H1 (cell line): Measurements from ENCODE around the gene DPF3. TPM values are rescaled to one million over a fixed set of nuclear protein-coding genes. Genes with fewer than 3 reads are reported as not detected.

Source experiments
- CTCF ChIA-PET: fragments of 300-600 bp; sonication (Branson Sonifier 250); formaldehyde crosslinking; loops from one replicate; lab custom pipeline; 2021; ENCODE audit not compliant: partially characterized antibody; lab: Charles Lee
- POLR2A ChIA-PET: fragments of 300-600 bp; sonication (Branson Sonifier 250); formaldehyde crosslinking; loops from one replicate; lab custom pipeline; 2021; ENCODE audit warnings: inconsistent platforms; ENCODE audit not compliant: partially characterized antibody; lab: Charles Lee
- DNase-seq, 2 experiments: peaks; one replicate each; pipeline versions ENCODE4 v3.0.0 to v3.0.0-alpha.2; 2010 to 2022; ENCODE audit warnings: low spot score in 2 of 2, low read depth in 1 of 2, mixed read lengths in 1 of 2
- FAIRE-seq: peaks from 2 replicates; lab custom pipeline; 2011; peaks lifted over from hg19 to GRCh38; lab: Jason Lieb, UNC
- H2AFZ ChIP-seq: 2 replicates; pipeline ENCODE4 v1.8.1; 2012; ENCODE audit warnings: low read length, inconsistent platforms
- H2AK5ac ChIP-seq: 2 replicates; pipeline ENCODE4 v1.6.1; 2013; ENCODE audit warnings: low read depth, low read length
- H2BK120ac ChIP-seq: replicated peaks from 2 replicates; pipeline ENCODE3; 2013; ENCODE audit warnings: low read depth, low read length, inconsistent platforms
- H2BK12ac ChIP-seq: 2 replicates; pipeline ENCODE4 v1.6.1; 2013; ENCODE audit warnings: low read depth, low read length
- H2BK15ac ChIP-seq: 2 replicates; pipeline ENCODE4 v1.6.1; 2013; ENCODE audit warnings: low read length
- H2BK20ac ChIP-seq: 2 replicates; pipeline ENCODE4 v1.6.1; 2013; ENCODE audit warnings: low read length
- H2BK5ac ChIP-seq: 2 replicates; pipeline ENCODE4 v1.6.1; 2013; ENCODE audit warnings: low read depth, low read length
- H3K14ac ChIP-seq: 2 replicates; pipeline ENCODE4 v1.6.1; 2013; ENCODE audit warnings: inconsistent platforms; ENCODE audit not compliant: insufficient read length
- H3K18ac ChIP-seq: 2 replicates; pipeline ENCODE4 v1.6.1; 2013; ENCODE audit warnings: low read length; ENCODE audit errors: extremely low read depth
- H3K23ac ChIP-seq: 2 replicates; pipeline ENCODE4 v1.6.1; 2013; ENCODE audit warnings: inconsistent platforms; ENCODE audit not compliant: insufficient read length
- H3K23me2 ChIP-seq: 2 replicates; pipeline ENCODE4 v1.6.1; 2013; ENCODE audit warnings: low read depth, low read length
- H3K27ac ChIP-seq: 2 replicates; pipeline ENCODE4 v1.6.1; 2011; ENCODE audit warnings: low read depth, low read length, inconsistent platforms
- H3K27me3 ChIP-seq, 4 experiments: replicated peaks in 1 of 4; 1 replicate in 1 of 4; 2 replicates in 3 of 4; pipeline versions ENCODE4 v1.6.1 to v1.8.1; 2011 to 2013; ENCODE audit warnings: low read length in 3 of 4, mild to moderate bottlenecking in 3 of 4, inconsistent platforms in 2 of 4, mixed read lengths in 2 of 4, moderate library complexity in 1 of 4; ENCODE audit not compliant: control insufficient read depth in 3 of 4, insufficient read depth in 3 of 4; ENCODE audit errors: extremely low read depth in 1 of 4
- H3K36me3 ChIP-seq, 4 experiments: 2 replicates each; pipeline versions ENCODE4 v1.6.1 to v1.8.1; 2011 to 2013; ENCODE audit warnings: mild to moderate bottlenecking in 4 of 4, low read length in 3 of 4, moderate library complexity in 2 of 4, control low read depth in 1 of 4, inconsistent platforms in 1 of 4; ENCODE audit not compliant: insufficient read depth in 4 of 4, control insufficient read depth in 2 of 4
- H3K4ac ChIP-seq: replicated peaks from 2 replicates; pipeline ENCODE3; 2013; ENCODE audit warnings: low read length, low read depth, mixed read lengths, inconsistent platforms; ENCODE audit not compliant: insufficient read length
- H3K4me1 ChIP-seq, 4 experiments: replicated peaks in 1 of 4; 1 replicate in 1 of 4; 2 replicates in 3 of 4; pipeline versions ENCODE4 v1.6.1 to v1.8.1; 2011 to 2013; ENCODE audit warnings: low read length in 3 of 4, inconsistent platforms in 2 of 4, mixed read lengths in 1 of 4; ENCODE audit not compliant: insufficient read depth in 4 of 4, control insufficient read depth in 3 of 4
- H3K4me2 ChIP-seq, 2 experiments: 2 replicates each; pipeline versions ENCODE4 v1.6.1 to v1.8.1; 2011 to 2013; ENCODE audit warnings: low read depth in 2 of 2, low read length in 2 of 2, control low read depth in 1 of 2, inconsistent platforms in 1 of 2, mild to moderate bottlenecking in 1 of 2; ENCODE audit not compliant: insufficient read depth in 1 of 2
- H3K4me3 ChIP-seq, 4 experiments: fragments of 200-600, 300-600 bp in 1 of 4; sonication (generic), shearing (Covaris generic), sonication (Bioruptor Twin) in 1 of 4; 2 replicates each; pipeline versions ENCODE4 v1.5.1 to v1.8.1; 2011 to 2016; ENCODE audit warnings: low read length in 4 of 4, low read depth in 3 of 4, control low read depth in 2 of 4, inconsistent platforms in 2 of 4, mild to moderate bottlenecking in 2 of 4, mixed read lengths in 1 of 4, moderate library complexity in 1 of 4; ENCODE audit not compliant: insufficient read depth in 2 of 4; ENCODE audit errors: extremely low read depth in 1 of 4
- H3K56ac ChIP-seq: replicated peaks from 2 replicates; pipeline ENCODE3; 2013; ENCODE audit warnings: low read depth, mild to moderate bottlenecking, mixed read lengths, low read length, inconsistent platforms; ENCODE audit not compliant: insufficient read length
- H3K79me1 ChIP-seq: 2 replicates; pipeline ENCODE4 v1.6.1; 2013; ENCODE audit warnings: low read depth, low read length, control low read depth
- H3K79me2 ChIP-seq, 2 experiments: 2 replicates each; pipeline versions ENCODE4 v1.6.1 to v1.8.1; 2012 to 2013; ENCODE audit warnings: low read length in 2 of 2, mild to moderate bottlenecking in 2 of 2, inconsistent platforms in 1 of 2; ENCODE audit not compliant: insufficient read depth in 2 of 2, control insufficient read depth in 1 of 2
- H3K9ac ChIP-seq, 4 experiments: replicated peaks in 1 of 4; 1 replicate in 1 of 4; 2 replicates in 3 of 4; pipeline versions ENCODE4 v1.6.1 to v1.8.1; 2011 to 2013; ENCODE audit warnings: low read depth in 3 of 4, low read length in 3 of 4, control low read depth in 2 of 4, mild to moderate bottlenecking in 2 of 4, moderate library complexity in 2 of 4, inconsistent platforms in 1 of 4; ENCODE audit errors: extremely low read depth in 1 of 4
- H3K9me3 ChIP-seq, 2 experiments: 2 replicates each; pipeline versions ENCODE4 v1.6.1 to v1.8.1; 2012 to 2013; ENCODE audit warnings: mild to moderate bottlenecking in 2 of 2, moderate library complexity in 2 of 2, control low read depth in 1 of 2, inconsistent platforms in 1 of 2, low read depth in 1 of 2, low read length in 1 of 2, mixed read lengths in 1 of 2; ENCODE audit not compliant: insufficient read depth in 2 of 2
- H4K20me1 ChIP-seq, 2 experiments: replicated peaks in 1 of 2; 2 replicates each; pipeline versions ENCODE3 to v1.8.1; 2011 to 2013; ENCODE audit warnings: inconsistent platforms in 2 of 2, low read length in 2 of 2, mild to moderate bottlenecking in 1 of 2; ENCODE audit not compliant: insufficient read depth in 2 of 2, control insufficient read depth in 1 of 2
- H4K5ac ChIP-seq: 2 replicates; pipeline ENCODE4 v1.6.1; 2013; ENCODE audit warnings: low read length, low read depth, mixed read lengths, inconsistent platforms; ENCODE audit not compliant: insufficient read length
- H4K8ac ChIP-seq: 2 replicates; pipeline ENCODE4 v1.8.0; 2013; ENCODE audit warnings: mild to moderate bottlenecking, moderate library complexity, low read length, inconsistent platforms; ENCODE audit not compliant: insufficient read depth; ENCODE audit errors: extremely low read depth
- H4K91ac ChIP-seq: replicated peaks from 2 replicates; pipeline ENCODE3; 2013; ENCODE audit warnings: low read length, mixed read lengths, inconsistent platforms; ENCODE audit not compliant: insufficient read length
- CBX5 ChIP-seq: fragments of 300-800, 300-1000 bp; sonication (generic); IDR thresholded peaks from 2 replicates; pipeline ENCODE4 v1.7.1; 2016; ENCODE audit warnings: antibody characterized with exemption, low read length, low read depth
- CEBPB ChIP-seq: IDR thresholded peaks from 2 replicates; pipeline ENCODE4 v1.6.1; 2012; ENCODE audit warnings: low read depth, low read length
- CHD1 ChIP-seq: IDR thresholded peaks from 2 replicates; pipeline ENCODE4 v1.6.1; 2012; ENCODE audit warnings: low read depth, low read length, improper control_type of control experiment
- CHD2 ChIP-seq: IDR thresholded peaks from 2 replicates; pipeline ENCODE4 v1.6.1; 2012; ENCODE audit warnings: low read length, improper control_type of control experiment
- CREB1 ChIP-seq: IDR thresholded peaks from 2 replicates; pipeline ENCODE4 v1.6.1; 2012; ENCODE audit warnings: inconsistent platforms
- GABPA ChIP-seq: IDR thresholded peaks from 2 replicates; pipeline ENCODE4 v1.6.1; 2011; ENCODE audit warnings: mild to moderate bottlenecking, low read length, moderate library complexity, borderline replicate concordance; ENCODE audit not compliant: insufficient read depth
- HDAC2 ChIP-seq, 2 experiments: fragments of 300-600 bp in 1 of 2; sonication (generic) in 1 of 2; IDR thresholded peaks; 2 replicates each; pipeline ENCODE4 v1.6.1; 2011 to 2012; ENCODE audit warnings: low read depth in 2 of 2, low read length in 2 of 2, mild to moderate bottlenecking in 2 of 2, moderate library complexity in 2 of 2, borderline replicate concordance in 1 of 2, inconsistent platforms in 1 of 2
- POLR2AphosphoS5 ChIP-seq: IDR thresholded peaks from 2 replicates; pipeline ENCODE4 v1.6.1; 2011; ENCODE audit warnings: low read depth, low read length
- RBBP5 ChIP-seq: IDR thresholded peaks from 2 replicates; pipeline ENCODE4 v1.7.1; 2012; ENCODE audit warnings: low read depth, mild to moderate bottlenecking, inconsistent platforms, low read length, moderate library complexity, borderline replicate concordance
- SIX5 ChIP-seq: IDR thresholded peaks from 2 replicates; pipeline ENCODE4 v1.6.1; 2011; ENCODE audit warnings: mild to moderate bottlenecking, low read depth, low read length
- SP4 ChIP-seq: IDR thresholded peaks from 2 replicates; pipeline ENCODE4 v1.6.1; 2012; ENCODE audit warnings: low read length, inconsistent platforms
- ZNF274 ChIP-seq: IDR thresholded peaks from 2 replicates; pipeline ENCODE4 v1.7.0; 2012; ENCODE audit warnings: low read length, borderline replicate concordance; ENCODE audit errors: extremely low read depth
- WGBS, 2 experiments: shearing (Covaris generic) in 1 of 2; methylation state at CpG; one replicate each; pipeline versions ENCODE4 v1.1.6 to v1.1.7; 2013 to 2015; ENCODE audit warnings: low lambda C conversion rate in 2 of 2, mixed read lengths in 2 of 2, inconsistent platforms in 1 of 2, low coverage in 1 of 2, missing lambda C conversion rate in 1 of 2; ENCODE audit not compliant: insufficient replicate concordance in 2 of 2, insufficient coverage in 1 of 2, insufficient read length in 1 of 2; ENCODE audit errors: extremely low coverage in 1 of 2, missing lambda C conversion rate in 1 of 2; 5-methylcytosine and 5-hydroxymethylcytosine counted together
- polyA plus RNA-seq, 7 experiments: library from polyadenylated mRNA; depleted of rRNA in 3 of 7; stranded (reverse) in 5 of 7; unstranded in 2 of 7; fragments of >200 nt in 5 of 7; fragments of 200-250 nt in 2 of 7; gene quantifications; 1 replicate in 5 of 7; 2 replicates in 1 of 7; 4 replicates in 1 of 7; pipeline versions ENCODE4 v1.2.1 to v1.2.3, GENCODE V29; 2011 to 2013; ENCODE audit warnings: missing spikeins in 2 of 7, mixed read lengths in 2 of 7
- total RNA-seq: library from RNA; stranded (reverse); fragmentation: NEBNext Ultra II Directional; extraction: Animal tissue kit (Norgen Biotek cat#: 25700); gene quantifications from 2 replicates; pipeline ENCODE4 v1.2.1, GENCODE V29; 2021

Gene DPF3
- total and polyA plus RNA-seq, 2 of the 8 experiments (the other 6 are each of a cell fraction or from before 2014, with no cell fraction given), result 0.19 TPM; not detected in 1

GRCh38 chr14:72792051-72792788, 101.7 kb downstream of the DPF3 start:
- Histone ChIP-seq H4K20me1 (no peaks in the 10 kb centered on the region), H2BK5ac (no peak overlapping the region), H3K23me2 (no peaks in the 10 kb centered on the region), H3K36me3 (no peaks in the 10 kb centered on the region), H2BK20ac (no peak overlapping the region), H3K9ac (no peak overlapping the region), H3K4ac (no peak overlapping the region), H3K14ac (no peak overlapping the region), H4K5ac (no peak overlapping the region), H3K4me1 (peaks cover 1 to 17% (median 6%) of the 10 kb centered on the region in 4 experiments; a peak in 4 of 7 replicates), H3K4me2 (no peak overlapping the region), H4K8ac (no peak overlapping the region), H3K23ac (no peak overlapping the region), H4K91ac (peak overlapping the region; percentile 26), H2BK120ac (no peak overlapping the region), H2BK12ac (peak overlapping the region; percentile 77; the same call in 1 of the 2 replicates), H3K79me1 (no peaks in the 10 kb centered on the region), H2AFZ (no peak overlapping the region), H3K27ac (no peak overlapping the region), H3K27me3 (no peaks in the 10 kb centered on the region), H3K18ac (no peak overlapping the region), H3K4me3 (no peak overlapping the region), H3K79me2 (no peaks in the 10 kb centered on the region), H3K9me3 (no peaks in the 10 kb centered on the region)
- FAIRE-seq, result no peak
- POLR2A ChIA-PET, result no interaction called here
- no peak for DNase-seq
- CTCF ChIA-PET, result interaction anchor here (0.7 to 1.1 kb wide), 2 partner anchors 102 to 113 kb away, joined by 3 read pairs; partner anchors contain the start of gene DPF3
- 82% methylated on average over 14 of the region's 16 CpGs; no CpG with 5 or more reads in 1 of the 2 experiments for WGBS, 2 experiments
- TF ChIP-seq CBX5 (no peak), CHD2 (no peak), SP4 (no peak), POLR2AphosphoS5 (no peak), RBBP5 (no peak), CEBPB (no peak), CHD1 (no peak), ZNF274 (no peak), HDAC2 (IDR thresholded peaks at IDR 0.05; ENCODE audit: borderline replicate concordance in 1 of 2, low read depth in 2 of 2, low read length in 2 of 2) (no peak), SIX5 (no peak), CREB1 (no peak), GABPA (no peak)
- TF ChIP-seq, all 59 proteins: peak for 0
- no peak overlapping the region for H2BK15ac ChIP-seq
- H2AK5ac ChIP-seq, result no peak overlapping the region
- H3K56ac ChIP-seq, result no peak overlapping the region
